Measurements from ENCODE around the gene MAP2K5.

GRCh38 chr15:67786646-67787045 lies 244.1 kb downstream of the MAP2K5 start:
- TF ChIP-seq CTCF (conservative IDR thresholded peaks at IDR 0.05) (no peak), ZFX (IDR thresholded peaks at IDR 0.05) (no peak)
